HepG2 (cell line): ENCODE data around the gene DENND4C. TPM values are rescaled to one million over a fixed set of nuclear protein-coding genes. Genes with fewer than 3 reads are reported as not detected.
A peak's percentile ranks its signal among the peaks of the same experiment; 100 is the strongest.

Source experiments
- ATAC-seq: fragments of 200-7000 bp; cut with Tn5 transposase; 3 replicates; pipeline ENCODE4 v1.9.1; 2020; ENCODE audit warnings: mild to moderate bottlenecking, moderate library complexity
- BruUV-seq: library from RNA; stranded (reverse); fragments of 400-500 nt; replicated peaks from 2 replicates; lab custom pipeline; 2021; lab: Mats Ljungman, UMichigan
- CTCF ChIA-PET: fragments of 300-600 bp; formaldehyde crosslinking; extraction: SDS; loops from one replicate; lab custom pipeline; 2021; ENCODE audit warnings: low total read pairs, inconsistent platforms, low intra/inter-chr PET ratio; lab: Yijun Ruan, JAX
- POLR2A ChIA-PET: fragments of 350-600 bp; sonication (Branson Sonifier 250); formaldehyde crosslinking; loops from one replicate; lab custom pipeline; 2020; ENCODE audit warnings: antibody characterized with exemption, inconsistent platforms; lab: Yijun Ruan, JAX
- DNase-seq: peaks from one replicate; pipeline ENCODE4 v3.0.0-alpha.2; 2015; ENCODE audit warnings: low spot score
- FAIRE-seq: peaks from 3 replicates; lab custom pipeline; 2011; peaks lifted over from hg19 to GRCh38; lab: Jason Lieb, UNC
- H2AFZ ChIP-seq: one replicate; pipeline ENCODE4 v1.6.1; 2011; ENCODE audit warnings: low read length, inconsistent platforms
- H3K27ac ChIP-seq: fragments of 300-600 bp; 3 replicates; pipeline ENCODE4 v1.8.0; 2011; ENCODE audit warnings: mixed run types, mild to moderate bottlenecking, mixed read lengths, low read length, inconsistent platforms; ENCODE audit not compliant: insufficient read depth; ENCODE audit errors: extremely low read length
- H3K27me3 ChIP-seq, 2 experiments: fragments of 200-600 bp in 1 of 2; 2 replicates in 1 of 2; 3 replicates in 1 of 2; pipeline versions ENCODE4 v1.6.0 to v1.8.0; 2011; ENCODE audit warnings: low read length in 2 of 2, mild to moderate bottlenecking in 2 of 2, moderate library complexity in 2 of 2, inconsistent platforms in 1 of 2; ENCODE audit not compliant: insufficient read depth in 2 of 2, control insufficient read depth in 1 of 2
- H3K36me3 ChIP-seq, 2 experiments: fragments of 200-600 bp in 1 of 2; replicated peaks in 1 of 2; 2 replicates in 1 of 2; 3 replicates in 1 of 2; pipeline versions ENCODE4 v1.5.1 to v1.8.0; 2011; ENCODE audit warnings: low read length in 2 of 2, inconsistent platforms in 1 of 2; ENCODE audit not compliant: insufficient read depth in 2 of 2, control insufficient read depth in 1 of 2
- H3K4me1 ChIP-seq: 2 replicates; pipeline ENCODE4 v1.5.1; 2012; ENCODE audit warnings: low read length, inconsistent platforms; ENCODE audit not compliant: insufficient read depth
- H3K4me2 ChIP-seq: 2 replicates; pipeline ENCODE4 v1.6.0; 2011; ENCODE audit warnings: low read depth, low read length, inconsistent platforms
- H3K4me3 ChIP-seq, 3 experiments: fragments of 200-600 bp in 1 of 3; sonication (generic), shearing (Covaris generic) in 1 of 3; replicated peaks in 1 of 3; 2 replicates each; pipeline ENCODE4 v1.5.1; 2011 to 2016; ENCODE audit warnings: low read length in 3 of 3, inconsistent platforms in 2 of 3, low read depth in 2 of 3, mild to moderate bottlenecking in 2 of 3, control low read depth in 1 of 3, mixed read lengths in 1 of 3; ENCODE audit not compliant: insufficient read depth in 1 of 3
- H3K79me2 ChIP-seq: one replicate; pipeline ENCODE4 v1.6.1; 2011; ENCODE audit warnings: low read length, inconsistent platforms; ENCODE audit not compliant: insufficient read depth
- H3K9ac ChIP-seq: 2 replicates; pipeline ENCODE4 v1.6.0; 2011; ENCODE audit warnings: mild to moderate bottlenecking, low read depth, low read length, inconsistent platforms; ENCODE audit not compliant: insufficient read depth
- H3K9me3 ChIP-seq: 2 replicates; pipeline ENCODE4 v1.5.1; 2012; ENCODE audit warnings: mild to moderate bottlenecking, low read length
- H4K20me1 ChIP-seq: 2 replicates; pipeline ENCODE4 v1.6.0; 2011; ENCODE audit warnings: inconsistent platforms, mild to moderate bottlenecking, low read length, moderate library complexity; ENCODE audit not compliant: insufficient read depth
- KDM5B ChIP-seq: sonication (generic); formaldehyde crosslinking; IDR thresholded peaks from 2 replicates; pipeline ENCODE4 v1.4.0; 2020; ENCODE audit warnings: missing genetic modification reagents, mild to moderate bottlenecking, borderline replicate concordance
- LBX2 ChIP-seq: sonication (generic); formaldehyde crosslinking; IDR thresholded peaks from 2 replicates; pipeline ENCODE4 v1.5.0; 2020; ENCODE audit warnings: missing genetic modification reagents, mild to moderate bottlenecking, borderline replicate concordance
- PITX1 ChIP-seq: sonication (generic); formaldehyde crosslinking; IDR thresholded peaks from 2 replicates; pipeline ENCODE4 v1.5.1; 2020; ENCODE audit warnings: mild to moderate bottlenecking, missing genetic modification reagents
- SMC3 ChIP-seq: IDR thresholded peaks from 2 replicates; pipeline ENCODE4 v1.6.1; 2011; ENCODE audit warnings: low read length, improper control_type of control experiment
- SRF ChIP-seq: IDR thresholded peaks from 2 replicates; pipeline ENCODE4 v1.6.1; 2011; ENCODE audit warnings: mild to moderate bottlenecking, low read depth, low read length, moderate library complexity
- THYN1 ChIP-seq: sonication (generic); formaldehyde crosslinking; IDR thresholded peaks from 2 replicates; pipeline ENCODE4 v1.8.1; 2023; ENCODE audit warnings: low read depth, mild to moderate bottlenecking, moderate library complexity, missing genetic modification reagents, borderline replicate concordance
- TOPORS ChIP-seq: sonication (generic); formaldehyde crosslinking; IDR thresholded peaks from 2 replicates; pipeline ENCODE4 v1.8.0; 2023; ENCODE audit warnings: mild to moderate bottlenecking, missing genetic modification reagents
- ZBTB34 ChIP-seq: sonication (generic); formaldehyde crosslinking; IDR thresholded peaks from 2 replicates; pipeline ENCODE4 v1.8.0; 2022; ENCODE audit warnings: mild to moderate bottlenecking, missing genetic modification reagents
- ZNF121 ChIP-seq: sonication (generic); formaldehyde crosslinking; IDR thresholded peaks from 2 replicates; pipeline ENCODE4 v1.5.0; 2020; ENCODE audit warnings: mild to moderate bottlenecking, missing genetic modification reagents
- ZNF235 ChIP-seq: sonication (generic); formaldehyde crosslinking; IDR thresholded peaks from 2 replicates; pipeline ENCODE4 v1.8.1; 2023; ENCODE audit warnings: mild to moderate bottlenecking, missing genetic modification reagents, borderline replicate concordance
- ZNF431 ChIP-seq: sonication (generic); formaldehyde crosslinking; IDR thresholded peaks from 2 replicates; pipeline ENCODE4 v1.9.0; 2022; ENCODE audit warnings: missing genetic modification reagents, low read depth, mild to moderate bottlenecking, borderline replicate concordance
- ZNF619 ChIP-seq: sonication (generic); formaldehyde crosslinking; IDR thresholded peaks from 2 replicates; pipeline ENCODE4 v1.4.0; 2020; ENCODE audit warnings: mild to moderate bottlenecking, missing genetic modification reagents
- WGBS: methylation state at CpG from one replicate; pipeline ENCODE4 v1.1.6; 2017; ENCODE audit warnings: low lambda C conversion rate; 5-methylcytosine and 5-hydroxymethylcytosine counted together
- in situ Hi-C: cut with HindIII; loops from 2 replicates; pipeline ENCODE4 v1.10.0; 2017; ENCODE audit warnings: low pct_unique_long_range_greater_than_20kb; ENCODE audit not compliant: extremely low pct_ligation_motif_present
- intact Hi-C: fragments of 100-400 bp; cut with micrococcal nuclease; formaldehyde crosslinking; loops from one replicate; pipeline ENCODE4 v1.10.0; 2022; ENCODE audit not compliant: unreplicated experiment
- polyA plus RNA-seq, 8 experiments: library from polyadenylated mRNA; depleted of rRNA in 3 of 8; stranded (reverse) in 7 of 8; unstranded in 1 of 8; fragments of >200 nt; fragmentation: Illumina TruSeq in 4 of 8; extraction: Trizol in 4 of 8; gene quantifications; 2 replicates each; pipeline versions ENCODE4 v1.2.1 to v1.2.3, GENCODE V29; 2011 to 2016; ENCODE audit warnings: low read depth in 4 of 8, missing spikeins in 1 of 8, mixed read lengths in 1 of 8; ENCODE audit not compliant: insufficient read depth in 1 of 8
- total RNA-seq, 5 experiments: library from RNA; depleted of rRNA; stranded (reverse); fragments of >200 nt; fragmentation: Illumina TruSeq; extraction: Trizol; gene quantifications; 2 replicates each; pipeline ENCODE4 v1.2.3, GENCODE V29; 2016; ENCODE audit warnings: low read depth in 1 of 5
- TF ChIP-seq, protein P1 (sequence below): sonication (generic); formaldehyde crosslinking; IDR thresholded peaks from 2 replicates; pipeline ENCODE4 v1.4.0; 2020; ENCODE audit warnings: missing genetic modification reagents
- TF ChIP-seq, protein P2 (sequence below), 2 experiments: fragments of 450-650 bp in 1 of 2; sonication (generic) in 1 of 2; formaldehyde crosslinking; IDR thresholded peaks; 2 replicates each; pipeline versions ENCODE4 v1.5.0 to v1.8.0; 2020 to 2022; ENCODE audit warnings: mild to moderate bottlenecking in 1 of 2, missing genetic modification reagents in 1 of 2

The DENND4C gene
- total and polyA plus RNA-seq, 2 of the 13 experiments (the other 11 are each of a cell fraction or from before 2014, with no cell fraction given), result 19.1 to 27.2 TPM

DNA sequence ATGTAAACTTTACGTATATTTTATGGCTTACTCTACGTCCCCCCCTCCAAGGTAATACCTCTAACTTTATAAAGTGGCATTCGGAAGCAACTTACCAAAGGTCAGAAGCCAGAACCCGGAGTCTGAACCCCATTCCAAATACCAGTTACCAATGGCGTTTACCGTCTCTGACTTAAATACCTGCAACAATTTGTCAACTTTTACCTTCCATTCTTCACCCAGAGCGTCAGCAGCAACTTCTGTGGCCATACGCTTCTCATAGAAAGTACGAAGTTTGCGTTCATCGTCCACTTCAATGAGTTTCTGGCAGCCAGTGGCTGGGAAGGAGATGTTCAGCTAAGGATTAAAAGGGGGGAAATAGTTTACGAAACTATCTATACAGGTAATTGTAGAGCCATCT is 148.8 kb downstream of the DENND4C start:
- peaks cover 10 to 46% of the 10 kb centered on the region in 2 experiments for H3K36me3 ChIP-seq
- POLR2A ChIA-PET, result interaction anchor here (0.8 to 2.3 kb wide), 6 partner anchors 9 to 330 kb away, joined by 3 to 9 read pairs (median 5); partner anchors contain the start of genes ACER2 and RRAGA

GRCh38 chr9:19379697-19380046 is 149.2 kb downstream of the DENND4C start:
- H3K4me1 ChIP-seq, result peaks cover 31% of the 10 kb centered on the region
- peak overlapping the region; percentile 91 for H3K27ac ChIP-seq
- CTCF ChIA-PET, result no interaction called here
- POLR2A ChIA-PET, result interaction anchor here (0.6 to 2.3 kb wide), 9 partner anchors 9 to 331 kb away, joined by 3 to 10 read pairs (median 5); partner anchors contain the start of genes ACER2, DENND4C and RRAGA
- TSS peak; percentile 58 for BruUV-seq
- no peak for DNase-seq
- ATAC-seq, result peak; percentile 51
- no peaks in the 10 kb centered on the region for H3K9me3 ChIP-seq
- H4K20me1 ChIP-seq, result peaks cover 32% of the 10 kb centered on the region
- peaks cover 32% of the 10 kb centered on the region for H3K79me2 ChIP-seq
- peak overlapping the region; percentile 73 to 98 (median 93) for H3K4me3 ChIP-seq
- intact Hi-C loops (loop anchor here (1.0 to 10.0 kb wide), 4 partner anchors 29 to 325 kb away; partner anchors contain the start of gene DENND4C), in situ Hi-C loops (no loop called here)
- H3K36me3 ChIP-seq, result peaks cover 10 to 43% of the 10 kb centered on the region in 2 experiments
- no peak overlapping the region for H2AFZ ChIP-seq
- H3K27me3 ChIP-seq, result no peaks in the 10 kb centered on the region; a peak in 1 of 5 replicates
- H3K9ac ChIP-seq, result peak overlapping the region; percentile 98
- no peak for FAIRE-seq
- WGBS, result 0% methylated on average over 2 of the region's 30 CpGs
- peak overlapping the region; percentile 85 for H3K4me2 ChIP-seq
- no peak for TF ChIP-seq SRF
- no peak for TF ChIP-seq ZNF235
- TF ChIP-seq, protein P1, sequence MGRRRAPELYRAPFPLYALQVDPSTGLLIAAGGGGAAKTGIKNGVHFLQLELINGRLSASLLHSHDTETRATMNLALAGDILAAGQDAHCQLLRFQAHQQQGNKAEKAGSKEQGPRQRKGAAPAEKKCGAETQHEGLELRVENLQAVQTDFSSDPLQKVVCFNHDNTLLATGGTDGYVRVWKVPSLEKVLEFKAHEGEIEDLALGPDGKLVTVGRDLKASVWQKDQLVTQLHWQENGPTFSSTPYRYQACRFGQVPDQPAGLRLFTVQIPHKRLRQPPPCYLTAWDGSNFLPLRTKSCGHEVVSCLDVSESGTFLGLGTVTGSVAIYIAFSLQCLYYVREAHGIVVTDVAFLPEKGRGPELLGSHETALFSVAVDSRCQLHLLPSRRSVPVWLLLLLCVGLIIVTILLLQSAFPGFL, result 0 out of 2 replicates have a peak, but pooled peaks have one; percentile 63
- TF ChIP-seq ZNF121, result 0 out of 2 replicates have a peak, but pooled peaks have one; percentile 23
- TF ChIP-seq ZNF431 (CRISPR knock-in tag), result no peak
- TF ChIP-seq THYN1, result no peak
- no peak for TF ChIP-seq LBX2 (CRISPR knock-in tag)
- TF ChIP-seq ZBTB34 (CRISPR knock-in tag), result no peak

More for the DNA sequence above, 148.8 kb downstream of the DENND4C start:
- peaks cover 31% of the 10 kb centered on the region for H3K4me1 ChIP-seq
- H2AFZ ChIP-seq, result no peak overlapping the region
- no peak for ATAC-seq
- no peak for DNase-seq
- peak overlapping the region; percentile 73 to 98 (median 93) for H3K4me3 ChIP-seq
- no peaks in the 10 kb centered on the region; a peak in 1 of 5 replicates for H3K27me3 ChIP-seq
- intact Hi-C loops (loop anchor here (5.0 to 10.0 kb wide), 2 partner anchors 147 to 324 kb away; partner anchors contain the start of gene DENND4C), in situ Hi-C loops (no loop called here)
- FAIRE-seq, result no peak
- H3K9me3 ChIP-seq, result no peaks in the 10 kb centered on the region
- TF ChIP-seq SMC3 (no peak), PITX1 (no peak), ZNF619 (CRISPR knock-in tag) (no peak), KDM5B (CRISPR knock-in tag) (no peak), TOPORS (CRISPR knock-in tag) (no peak)
- TF ChIP-seq, protein P2, sequence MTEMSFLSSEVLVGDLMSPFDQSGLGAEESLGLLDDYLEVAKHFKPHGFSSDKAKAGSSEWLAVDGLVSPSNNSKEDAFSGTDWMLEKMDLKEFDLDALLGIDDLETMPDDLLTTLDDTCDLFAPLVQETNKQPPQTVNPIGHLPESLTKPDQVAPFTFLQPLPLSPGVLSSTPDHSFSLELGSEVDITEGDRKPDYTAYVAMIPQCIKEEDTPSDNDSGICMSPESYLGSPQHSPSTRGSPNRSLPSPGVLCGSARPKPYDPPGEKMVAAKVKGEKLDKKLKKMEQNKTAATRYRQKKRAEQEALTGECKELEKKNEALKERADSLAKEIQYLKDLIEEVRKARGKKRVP (CRISPR knock-in tag; IDR thresholded peaks at IDR 0.05), result no peak
- WGBS, result 1% methylated on average over 12 of the region's 12 CpGs
- no TSS peak for BruUV-seq
- CTCF ChIA-PET, result no interaction called here
- H3K4me2 ChIP-seq, result peak overlapping the region; percentile 85
- H3K79me2 ChIP-seq, result peaks cover 32% of the 10 kb centered on the region
- H3K27ac ChIP-seq, result peak overlapping the region; percentile 91
- H4K20me1 ChIP-seq, result peaks cover 32% of the 10 kb centered on the region
- H3K9ac ChIP-seq, result peak overlapping the region; percentile 98
